ENCODE measurements around the gene SEC14L6. TPM values are rescaled to one million over a fixed set of nuclear protein-coding genes. Genes with fewer than 3 reads are reported as not detected.

Gene SEC14L6
- polyA plus RNA-seq, 5 donors: 2.3 to 3.7 (median 2.5) TPM

DNA sequence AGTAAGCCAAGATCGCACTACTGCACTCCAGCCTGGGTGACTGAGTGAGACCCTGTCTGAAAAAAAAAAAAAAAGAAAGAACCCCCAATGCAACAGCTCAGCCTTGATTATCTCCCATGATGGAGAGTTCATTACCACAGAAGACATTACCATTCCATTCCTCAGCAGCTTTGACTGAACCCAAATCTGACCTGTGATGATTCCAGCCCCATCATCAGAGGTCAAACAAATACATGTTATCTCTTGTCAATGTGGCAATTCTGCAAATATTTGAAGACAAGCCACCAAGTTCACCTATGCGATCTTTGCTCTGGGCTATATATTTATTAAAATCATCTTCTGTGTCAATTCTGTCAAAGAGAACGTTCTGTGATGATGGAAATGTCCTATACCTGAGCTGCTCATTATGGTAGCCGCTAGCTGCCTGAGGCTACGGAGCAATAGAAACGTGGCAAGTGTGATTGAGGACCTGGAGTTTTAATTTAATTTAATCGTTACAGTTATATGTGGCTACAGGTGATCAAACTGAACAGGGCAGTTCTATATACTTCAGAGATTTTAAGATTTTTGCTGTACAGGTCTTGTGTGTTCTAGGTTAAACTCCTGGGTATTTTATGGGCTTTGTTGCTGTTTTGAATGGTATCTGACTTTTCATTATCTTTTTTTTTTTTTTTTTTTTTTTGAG lies 48.9 kb downstream of the SEC14L6 start:
- no peak for DNase-seq

DNA sequence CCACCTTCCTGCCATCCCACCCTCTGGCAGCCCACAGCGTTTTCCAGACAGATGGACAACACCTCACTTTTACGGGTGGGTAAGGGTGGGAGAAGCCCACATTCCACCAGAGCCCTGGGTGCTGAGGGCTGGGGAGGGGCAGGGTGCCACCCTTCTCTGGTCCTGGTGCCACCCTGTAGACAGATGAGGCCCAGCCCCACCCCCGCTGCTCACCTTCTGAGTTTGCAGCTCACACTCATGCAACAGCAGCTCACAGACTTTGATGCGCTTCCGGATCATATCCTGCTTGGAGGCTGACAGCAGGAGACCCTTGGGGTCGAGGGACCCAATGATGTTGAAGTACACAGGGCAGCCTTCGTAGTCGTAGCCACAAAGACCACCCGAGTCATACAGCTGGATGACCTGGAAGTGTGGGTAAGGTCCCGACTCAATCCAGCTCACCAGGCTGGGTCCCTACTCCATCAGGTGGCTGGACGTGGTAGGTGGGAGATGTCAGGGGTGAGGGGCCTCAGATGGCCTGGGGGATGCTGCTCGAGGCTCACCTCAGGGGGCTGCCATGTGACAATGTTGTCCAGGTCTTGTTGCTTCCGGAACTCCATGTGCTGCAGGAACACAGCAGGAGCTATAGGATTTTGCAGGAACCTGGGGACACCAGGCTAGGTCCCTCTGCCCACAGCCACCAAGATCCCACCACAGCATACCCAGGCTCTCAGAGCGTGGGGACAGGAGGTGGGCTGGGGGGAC lies 51.3 kb downstream of the SEC14L6 start:
- no peak for DNase-seq

DNA sequence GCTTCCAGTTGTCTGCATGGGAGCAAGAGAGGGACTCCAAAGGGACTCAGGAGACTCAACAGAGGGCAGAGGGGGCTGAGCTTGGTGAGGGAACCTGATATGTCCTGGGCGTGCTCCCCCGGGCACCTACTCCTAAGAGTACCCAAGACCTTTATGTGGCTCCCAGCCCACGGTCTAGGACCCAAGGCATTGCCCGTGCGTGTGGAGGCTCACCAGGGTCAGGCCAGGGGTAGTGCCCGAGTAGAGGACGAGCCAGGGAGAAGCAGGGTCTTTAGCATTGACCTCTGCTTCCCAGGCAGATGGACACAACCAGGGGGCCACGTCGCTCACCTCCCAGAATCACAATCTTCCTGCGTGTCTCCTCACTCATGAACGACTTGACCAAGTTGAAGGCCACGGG lies 54.4 kb downstream of the SEC14L6 start:
- no peak for DNase-seq

DNA sequence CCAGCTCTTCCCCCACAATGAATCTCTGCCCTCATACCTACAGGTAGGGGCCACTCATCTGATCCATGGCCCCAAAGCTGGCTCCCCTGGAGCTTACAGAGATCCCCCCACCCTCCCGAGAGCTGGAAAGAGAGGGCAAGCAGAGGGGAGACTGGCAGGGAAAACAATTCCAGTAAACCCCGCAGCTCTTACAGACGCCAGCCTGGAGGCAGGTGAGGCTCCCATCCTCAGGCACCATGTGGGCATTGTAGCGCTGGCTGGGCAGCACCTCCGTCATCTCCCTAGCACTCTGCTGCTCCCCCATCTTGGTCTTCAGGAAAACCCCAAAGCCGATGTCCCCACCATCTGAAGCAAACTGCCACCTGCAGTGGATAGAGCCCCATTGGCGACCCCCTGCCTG lies 55.2 kb downstream of the SEC14L6 start:
- no peak for DNase-seq

DNA sequence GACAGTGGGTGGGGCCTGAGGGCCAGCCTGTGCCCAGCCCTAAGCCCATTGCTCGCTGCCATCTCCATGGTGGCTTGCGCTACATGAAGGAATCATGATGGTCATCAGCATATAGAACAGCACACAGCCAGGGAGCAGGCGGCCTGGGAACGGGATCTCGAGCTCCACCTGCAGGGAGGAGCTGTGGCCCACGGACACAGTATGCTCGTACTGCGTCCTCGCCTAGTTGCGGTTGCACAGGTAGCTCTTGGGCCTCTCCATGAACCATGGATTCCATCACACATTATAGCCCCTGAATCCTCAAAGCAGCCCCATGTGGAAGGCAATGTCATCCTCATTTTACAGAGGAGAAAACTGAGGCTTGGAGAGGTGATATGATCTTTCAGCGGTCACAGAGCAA lies 56.1 kb downstream of the SEC14L6 start:
- no peak for DNase-seq

DNA sequence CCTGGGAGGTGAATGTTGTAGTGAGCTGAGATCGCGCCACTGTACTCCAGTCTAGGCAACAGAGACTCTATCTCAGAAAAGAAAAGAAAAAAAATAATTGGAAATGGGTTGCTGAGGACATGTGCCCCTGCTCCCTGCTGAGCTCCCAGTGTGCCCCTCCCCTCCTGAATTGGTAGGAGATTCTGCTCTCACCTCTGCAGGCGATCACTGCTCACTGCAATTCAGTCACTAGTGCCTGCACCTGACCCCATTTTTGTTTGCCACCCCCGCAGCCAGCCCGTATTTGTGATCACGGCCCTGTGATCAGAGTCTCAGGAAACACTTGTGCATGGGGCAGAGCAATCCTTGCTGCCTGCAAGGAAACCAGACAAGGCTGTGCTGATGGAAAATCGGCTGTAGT lies 58.4 kb downstream of the SEC14L6 start:
- DNase-seq: no peak

DNA sequence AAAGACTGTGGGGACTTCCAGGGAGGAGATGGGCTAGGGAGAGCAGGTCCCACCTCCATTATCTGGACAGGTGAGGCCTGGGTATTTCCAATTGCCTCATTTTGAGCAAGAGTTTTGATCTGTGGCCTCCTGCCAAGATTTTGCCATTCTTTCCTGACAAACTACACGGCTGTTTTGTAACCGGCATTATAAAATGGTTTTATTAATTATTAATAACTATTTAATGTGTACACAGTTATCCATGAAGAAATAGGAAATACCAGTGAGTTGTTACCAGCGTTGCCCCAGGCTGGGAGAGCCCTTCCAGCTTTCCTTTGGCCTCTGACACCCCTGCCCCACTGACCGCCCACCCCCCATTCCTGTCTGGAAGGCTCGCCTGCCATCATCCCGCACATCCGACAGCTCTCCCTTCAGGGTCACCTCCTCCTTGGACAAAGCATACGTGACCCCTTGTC lies 59.9 kb downstream of the SEC14L6 start:
- DNase-seq: no peak

DNA sequence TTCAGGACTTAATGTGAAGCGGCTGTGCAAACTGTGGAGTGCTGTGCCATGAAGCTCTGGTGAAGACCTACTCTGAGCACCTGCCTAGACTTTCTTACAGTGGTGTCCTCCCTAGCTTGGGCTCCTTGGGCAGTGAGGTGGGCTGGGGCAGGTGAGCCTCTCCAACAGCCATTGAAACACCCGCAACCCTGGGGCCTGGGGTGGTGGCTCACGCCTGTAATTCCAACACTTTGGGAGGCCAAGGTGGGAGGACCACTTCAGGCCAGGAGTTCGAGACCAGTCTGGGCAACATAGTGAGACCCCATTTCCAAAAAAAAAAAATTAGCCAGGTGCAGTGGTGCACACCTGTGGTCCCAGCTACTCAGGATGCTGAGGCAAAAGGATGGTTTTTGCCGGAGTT lies 60.4 kb downstream of the SEC14L6 start:
- DNase-seq: no peak

DNA sequence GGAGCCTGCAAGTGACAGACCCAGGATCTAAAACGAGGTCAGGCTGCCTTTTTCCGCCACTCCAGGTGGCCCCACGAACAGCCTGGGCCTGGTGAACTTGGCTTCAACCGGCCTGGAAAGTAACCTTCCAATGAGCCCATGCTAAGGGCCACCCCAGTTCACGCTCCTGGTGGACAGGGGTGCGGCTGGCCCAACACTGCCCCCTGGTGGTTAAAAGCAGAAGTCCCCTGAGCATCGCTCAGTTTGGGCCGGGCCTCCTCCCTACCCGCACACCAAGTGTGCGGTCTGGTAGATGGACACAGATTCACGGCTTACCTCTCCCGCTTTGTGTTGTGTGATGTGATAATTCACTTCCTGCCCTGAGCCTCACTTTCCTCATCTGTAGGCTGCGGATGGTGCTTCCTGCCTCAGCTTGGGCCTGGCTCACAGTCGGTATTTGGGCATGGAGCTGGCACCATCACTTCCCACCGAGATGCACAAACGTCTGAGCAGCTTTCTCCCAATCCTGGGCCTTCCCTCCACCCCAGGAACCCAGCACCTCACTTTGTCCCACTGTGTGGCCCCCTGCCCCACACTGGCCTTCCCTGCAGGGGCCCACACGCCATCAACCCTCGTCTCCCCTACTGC lies 61.1 kb downstream of the SEC14L6 start:
- DNase-seq: peak; percentile 21 to 33

DNA sequence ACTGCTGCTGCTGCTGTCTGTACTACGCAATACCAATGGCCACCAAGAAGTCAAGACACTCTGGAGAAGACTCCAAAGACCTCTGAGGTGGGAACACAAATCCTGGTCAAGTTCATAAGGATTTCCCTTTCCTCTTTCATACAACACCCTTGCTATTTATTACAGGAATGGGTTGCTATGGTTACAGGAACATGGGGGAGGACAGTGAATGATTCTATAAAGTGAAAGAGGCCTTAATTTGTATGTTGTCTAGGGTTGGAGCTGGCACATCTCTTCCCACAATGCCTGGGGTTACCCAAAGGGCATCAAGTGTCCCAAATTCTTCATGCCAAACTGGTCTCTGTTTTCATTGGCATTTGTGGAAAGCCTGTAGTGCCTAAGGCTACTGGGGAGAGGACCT lies 63.4 kb downstream of the SEC14L6 start:
- no peak for DNase-seq

DNA sequence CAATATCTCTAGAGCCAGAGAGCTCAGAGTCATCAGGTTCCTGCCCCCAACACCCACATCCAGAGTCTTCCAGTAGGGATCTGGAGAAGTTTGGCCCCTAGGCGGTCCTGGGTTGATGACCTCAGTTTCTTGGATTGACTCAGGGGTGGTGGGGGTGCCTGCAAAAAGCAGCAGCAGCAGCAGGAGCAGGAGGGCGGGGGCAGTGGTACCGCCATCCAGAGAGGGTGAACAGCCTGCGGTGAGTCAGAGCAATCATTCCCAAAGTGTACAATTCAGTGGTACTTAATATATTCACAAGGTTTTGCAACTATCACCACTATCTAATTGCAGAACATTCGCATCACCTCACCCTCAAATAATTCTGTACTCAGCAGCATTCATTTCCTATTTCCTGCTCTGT lies 64.8 kb downstream of the SEC14L6 start:
- DNase-seq: no peak

DNA sequence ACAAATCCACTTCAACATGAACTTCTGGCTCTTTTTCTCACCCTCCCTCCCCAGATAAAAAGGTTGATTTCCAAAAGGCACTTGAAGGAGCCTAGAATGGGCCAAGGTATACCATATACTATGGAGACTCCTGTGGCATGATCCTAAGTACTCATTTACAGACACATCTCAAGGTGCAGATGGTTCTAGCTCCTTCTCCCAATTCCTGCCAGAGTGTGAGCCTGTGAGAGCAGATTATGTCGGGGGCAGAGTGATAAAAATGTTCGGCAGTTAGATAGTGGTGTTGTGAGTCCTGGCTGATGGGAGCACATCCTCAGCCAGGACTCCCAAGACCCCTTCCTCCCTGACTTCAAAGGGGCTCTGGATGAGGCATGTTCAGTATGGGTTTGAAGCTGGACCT lies 66.6 kb downstream of the SEC14L6 start:
- no peak for DNase-seq

DNA sequence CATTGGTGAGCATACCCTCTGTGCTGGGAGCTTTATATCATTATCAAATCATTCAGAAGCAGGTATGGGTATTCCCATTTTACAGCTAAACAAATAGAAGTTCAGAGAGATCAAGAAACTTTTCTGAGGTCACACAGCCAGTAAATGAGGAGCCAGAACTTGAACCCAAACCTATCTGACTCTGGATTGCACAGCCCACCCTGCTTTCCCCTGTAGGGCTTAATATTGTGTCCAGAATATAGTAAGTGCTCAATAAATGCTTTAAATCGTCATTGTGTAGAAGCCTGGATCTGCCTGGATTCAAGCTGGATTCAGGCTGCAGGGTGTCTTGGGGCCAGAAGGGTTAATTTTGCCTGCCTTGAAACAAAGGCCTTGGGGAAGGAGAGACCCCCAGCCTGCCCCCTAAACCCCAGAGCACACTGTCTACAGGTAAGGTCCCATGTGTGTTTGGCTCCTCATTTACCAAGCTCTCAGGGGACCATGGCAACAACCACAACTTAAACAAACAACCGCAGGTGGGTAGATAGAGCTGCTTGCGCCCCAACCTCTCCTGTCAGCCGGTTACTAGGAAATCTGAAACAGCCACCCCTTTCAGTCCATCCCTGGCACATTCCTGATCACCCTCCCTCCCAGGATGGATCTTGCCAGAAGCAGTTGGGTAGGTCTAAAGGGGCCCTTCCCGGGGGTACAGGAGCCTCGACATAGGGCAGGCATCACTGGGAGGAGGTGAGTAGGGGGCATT lies 71.7 kb downstream of the SEC14L6 start:
- DNase-seq: peak; percentile 36 to 42

DNA sequence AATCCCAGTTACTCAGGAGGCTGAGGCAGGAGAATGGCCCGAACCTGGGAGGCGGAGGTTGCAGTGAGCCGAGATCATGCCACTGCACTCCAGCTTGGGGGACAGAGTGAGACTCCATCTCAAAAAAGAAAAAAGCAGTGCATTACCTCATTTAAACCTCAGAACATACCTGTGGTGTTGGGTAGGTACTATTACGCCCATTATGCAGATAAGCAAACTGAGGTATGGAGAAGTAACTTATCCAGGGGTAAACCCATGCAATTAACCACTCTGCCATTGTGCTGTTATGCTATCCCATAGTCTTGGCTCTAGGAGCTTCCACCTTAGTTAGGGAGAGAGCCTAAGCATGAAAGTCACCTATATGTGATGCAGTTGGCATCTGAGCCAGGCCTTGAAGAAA lies 72.4 kb downstream of the SEC14L6 start:
- no peak for DNase-seq

DNA sequence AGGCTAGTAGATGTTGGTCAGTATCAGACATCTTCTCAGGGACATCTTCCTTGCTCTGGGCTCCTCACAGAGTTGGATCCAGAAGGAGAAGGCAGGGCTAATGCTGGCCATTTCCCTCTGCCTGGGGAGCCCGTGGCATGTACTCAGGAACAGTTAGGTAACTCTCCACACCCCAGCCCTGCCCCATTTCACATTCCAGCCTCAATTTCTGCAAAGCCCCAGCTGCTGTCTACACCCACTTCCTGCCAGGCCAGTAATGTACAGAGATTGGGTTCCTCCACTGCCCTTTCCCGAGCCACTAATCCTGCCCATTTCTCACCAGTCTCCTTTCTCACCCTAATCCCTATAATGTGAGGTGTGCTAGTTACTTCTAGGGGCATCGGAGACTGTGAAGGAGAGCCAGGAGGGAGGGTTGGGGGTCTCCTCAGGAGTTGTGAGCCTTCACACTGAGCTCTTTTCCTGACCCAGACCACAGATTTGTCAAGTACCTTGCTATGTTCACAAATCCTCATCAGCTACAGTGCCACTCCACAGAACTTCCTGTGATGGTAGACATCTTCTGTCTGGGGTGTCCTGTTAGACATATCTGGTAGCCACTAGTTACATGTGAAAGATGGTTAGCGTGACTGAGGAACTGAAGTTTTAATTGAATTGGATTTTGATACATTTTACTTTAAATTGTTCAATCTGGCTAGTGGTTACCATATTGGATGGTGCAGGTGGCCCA lies 73.4 kb downstream of the SEC14L6 start:
- no peak for DNase-seq

Other genes with a start within 250 kb of the SEC14L6 start
- 10 to 100 TPM; 13.3 to 18.4 (median 15.8) TPM for gene TBC1D10A, start 219.8 kb downstream of the SEC14L6 start, polyA plus RNA-seq (ENCODE audit: insufficient read depth in 1 of 5, insufficient read length in 5 of 5, low replicate concordance in 1 of 5)
- 100 to 1,000 TPM; 105 to 165 (median 132) TPM for gene SF3A1, start 189.8 kb downstream of the SEC14L6 start, polyA plus RNA-seq (ENCODE audit: insufficient read depth in 1 of 5, insufficient read length in 5 of 5, low replicate concordance in 1 of 5)
- gene CCDC157, start 189.7 kb downstream of the SEC14L6 start, polyA plus RNA-seq (ENCODE audit: insufficient read depth in 1 of 5, insufficient read length in 5 of 5, low replicate concordance in 1 of 5): 1 to 10 TPM; 4.0 to 8.2 (median 4.9) TPM
- gene RNF215, start 159.3 kb downstream of the SEC14L6 start, polyA plus RNA-seq (ENCODE audit: insufficient read depth in 1 of 5, insufficient read length in 5 of 5, low replicate concordance in 1 of 5): 10 to 100 TPM; 18.3 to 27.8 (median 22.7) TPM
- 10 to 100 TPM in 3 of 5 donors, 1 to 10 TPM in 2; 8.0 to 12.0 (median 10.7) TPM for gene SEC14L2, start 149.7 kb downstream of the SEC14L6 start, polyA plus RNA-seq (ENCODE audit: insufficient read depth in 1 of 5, insufficient read length in 5 of 5, low replicate concordance in 1 of 5)
- gene MTFP1, start 121.0 kb downstream of the SEC14L6 start, polyA plus RNA-seq (ENCODE audit: insufficient read depth in 1 of 5, insufficient read length in 5 of 5, low replicate concordance in 1 of 5): 10 to 100 TPM in 1 of 5 donors, 1 to 10 TPM in 4; 3.8 to 10.7 (median 6.7) TPM
- under 1 TPM; 0.14 to 0.26 (median 0.21) TPM for gene SEC14L3, start 74.7 kb downstream of the SEC14L6 start, polyA plus RNA-seq (ENCODE audit: insufficient read depth in 1 of 5, insufficient read length in 5 of 5, low replicate concordance in 1 of 5)
- gene SEC14L4, start 41.0 kb downstream of the SEC14L6 start, polyA plus RNA-seq (ENCODE audit: insufficient read depth in 1 of 5, insufficient read length in 5 of 5, low replicate concordance in 1 of 5): under 1 TPM; 0.61 to 0.97 (median 0.81) TPM
- gene GAL3ST1, start 27.9 kb upstream of the SEC14L6 start, polyA plus RNA-seq (ENCODE audit: insufficient read depth in 1 of 5, insufficient read length in 5 of 5, low replicate concordance in 1 of 5): 10 to 100 TPM in 1 of 5 donors, 1 to 10 TPM in 4; 4.5 to 10.7 (median 7.2) TPM
- gene PES1, start 45.2 kb upstream of the SEC14L6 start, polyA plus RNA-seq (ENCODE audit: insufficient read depth in 1 of 5, insufficient read length in 5 of 5, low replicate concordance in 1 of 5): 10 to 100 TPM; 53.2 to 76.6 (median 63.4) TPM
- gene TCN2, start 60.4 kb upstream of the SEC14L6 start, polyA plus RNA-seq (ENCODE audit: insufficient read depth in 1 of 5, insufficient read length in 5 of 5, low replicate concordance in 1 of 5): 10 to 100 TPM; 21.9 to 41.0 (median 28.1) TPM
- gene SLC35E4, start 89.0 kb upstream of the SEC14L6 start, polyA plus RNA-seq (ENCODE audit: insufficient read depth in 1 of 5, insufficient read length in 5 of 5, low replicate concordance in 1 of 5): 1 to 10 TPM; 1.6 to 3.8 (median 2.2) TPM
- gene DUSP18, start 121.1 kb upstream of the SEC14L6 start, polyA plus RNA-seq (ENCODE audit: insufficient read depth in 1 of 5, insufficient read length in 5 of 5, low replicate concordance in 1 of 5): 10 to 100 TPM in 4 of 5 donors, 1 to 10 TPM in 1; 9.3 to 16.7 (median 10.4) TPM
- gene OSBP2, start 148.1 kb upstream of the SEC14L6 start, polyA plus RNA-seq (ENCODE audit: insufficient read depth in 1 of 5, insufficient read length in 5 of 5, low replicate concordance in 1 of 5): 10 to 100 TPM; 13.6 to 19.5 (median 17.0) TPM